ENCODE data around the gene GLIPR1.

GRCh38 chr12:75489613-75490210, 9.2 kb downstream of the GLIPR1 start:
- TF ChIP-seq GATA2 (IDR thresholded peaks at IDR 0.05; ENCODE audit: low read depth, low read length), result no peak
- no peak for TF ChIP-seq GATA3 (IDR thresholded peaks at IDR 0.05; ENCODE audit: low read depth, low read length)
